OCI-LY3 (cell line): Measurements from ENCODE around the gene KLRC1.

ENCODE experiments used
- CTCF ChIP-seq: fragments of 200-600, 300-600 bp; sonication (generic); IDR thresholded peaks from 2 replicates; pipeline ENCODE4 v1.5.1; 2014; ENCODE audit warnings: antibody characterized with exemption, low read length, low read depth
- EZH2phosphoT487 ChIP-seq: fragments of 200-600 bp; shearing (Covaris generic); IDR thresholded peaks from 2 replicates; pipeline ENCODE4 v1.6.1; 2018; ENCODE audit warnings: antibody characterized with exemption, mixed run types, low read depth

DNA sequence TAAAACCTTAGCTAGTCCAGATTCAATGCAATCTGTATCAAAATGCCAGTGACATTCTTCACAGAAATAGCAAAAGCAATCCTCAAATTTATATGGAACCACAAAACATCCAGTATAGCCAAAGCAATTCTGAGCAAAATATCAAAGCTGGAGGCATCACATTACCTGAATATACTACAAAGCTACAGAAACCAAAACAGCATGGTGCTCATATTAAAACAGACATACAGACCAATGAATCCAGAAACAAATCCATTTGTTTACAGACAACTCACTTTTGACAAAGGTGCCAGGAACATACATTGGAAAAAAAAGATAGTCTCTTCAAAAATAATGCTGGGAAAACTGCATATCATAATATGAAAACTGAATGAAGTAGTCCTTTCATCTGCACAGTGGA, 48.4 kb downstream of the KLRC1 start:
- TF ChIP-seq CTCF (no peak), EZH2phosphoT487 (no peak)
